HG03565 (cell line): ENCODE data around the gene CFAP46.
"Not testable (repeated sequence)": the region's sequence is repeated elsewhere in the genome, so short reads cannot be mapped to it uniquely, and the experiment has no call there.

ENCODE experiments used
- ATAC-seq: cut with Tn5 transposase; IDR thresholded peaks from one replicate; pipeline ENCODE4 v1.9.1; 2021; ENCODE audit warnings: mild to moderate bottlenecking, moderate library complexity; ENCODE audit not compliant: unreplicated experiment

CFAP46 gene

GRCh38 chr10:132929480-132929879 lies 12.9 kb downstream of the CFAP46 start:
- ATAC-seq: no peak

GRCh38 chr10:132928261-132928660 lies 14.1 kb downstream of the CFAP46 start:
- ATAC-seq: no peak

- no peak for ATAC-seq
Measured at GRCh38 chr10:132927824-132928223, 14.5 kb downstream of the CFAP46 start.

- no peak for ATAC-seq
Measured at GRCh38 chr10:132926777-132927650, 15.4 kb downstream of the CFAP46 start.

- no peak for ATAC-seq
Measured at GRCh38 chr10:132926070-132926469, 16.3 kb downstream of the CFAP46 start.

- no peak for ATAC-seq
Measured at GRCh38 chr10:132925614-132926013, 16.8 kb downstream of the CFAP46 start.

- no peak for ATAC-seq
Measured at GRCh38 chr10:132925071-132925561, 17.3 kb downstream of the CFAP46 start.

- no peak for ATAC-seq
Measured at GRCh38 chr10:132924046-132924952, 18.1 kb downstream of the CFAP46 start.

- ATAC-seq: not testable (repeated sequence)
Measured at GRCh38 chr10:132923384-132923783, 19.0 kb downstream of the CFAP46 start.

GRCh38 chr10:132922872-132923271 lies 19.5 kb downstream of the CFAP46 start:
- ATAC-seq: no peak

GRCh38 chr10:132921818-132922807 lies 20.3 kb downstream of the CFAP46 start:
- no peak for ATAC-seq

- ATAC-seq: no peak
Measured at GRCh38 chr10:132921086-132921485, 21.3 kb downstream of the CFAP46 start.

- ATAC-seq: no peak
Measured at GRCh38 chr10:132920101-132920925, 22.1 kb downstream of the CFAP46 start.

- no peak for ATAC-seq
Measured at GRCh38 chr10:132919374-132920100, 22.8 kb downstream of the CFAP46 start.

- no peak for ATAC-seq
Measured at GRCh38 chr10:132918617-132919373, 23.6 kb downstream of the CFAP46 start.

- no peak for ATAC-seq
Measured at GRCh38 chr10:132918264-132918616, 24.1 kb downstream of the CFAP46 start.

- ATAC-seq: no peak
Measured at GRCh38 chr10:132916956-132917666, 25.3 kb downstream of the CFAP46 start.
